ENCODE data around the gene RABGAP1L. TPM values are rescaled to one million over a fixed set of nuclear protein-coding genes. Genes with fewer than 3 reads are reported as not detected.

The RABGAP1L gene
- polyA plus RNA-seq, 3 donors = 35.2 to 75.3 (median 63.3) TPM

DNA sequence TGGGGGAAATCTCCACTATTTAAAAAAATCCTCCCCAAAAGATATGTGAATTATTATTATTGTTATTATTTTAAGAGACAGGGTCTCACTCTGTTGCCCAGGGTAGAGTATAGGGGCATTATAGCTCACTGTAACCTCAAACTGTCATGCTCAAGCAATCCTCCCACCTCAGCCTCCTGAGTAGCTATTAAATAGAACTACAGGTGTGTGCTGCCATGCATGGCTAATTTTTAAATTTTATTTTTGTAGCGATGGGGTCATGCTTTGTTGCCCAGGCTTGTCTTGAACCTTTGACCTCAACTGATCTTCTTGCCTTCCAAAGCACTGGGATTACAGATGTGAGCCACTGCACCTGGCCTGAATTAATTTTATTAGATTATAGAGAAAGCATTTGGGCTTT, 116.8 kb downstream of the RABGAP1L start:
- Histone ChIP-seq H3K79me2 (ENCODE audit: insufficient read depth, low read length) (no peaks in the 10 kb centered on the region), H3K4me1 (ENCODE audit: control insufficient read depth in 1 of 2, insufficient read depth in 2 of 2, low read length in 2 of 2) (no peaks in the 10 kb centered on the region), H3K4me2 (replicated peaks; ENCODE audit: extremely low read depth, low read length, poor library complexity, severe bottlenecking) (no peak overlapping the region), H3K4me3 (replicated peaks in 1 of 3; ENCODE audit: low read depth in 2 of 3, low read length in 3 of 3) (no peak overlapping the region), H3K36me3 (replicated peaks in 1 of 2; ENCODE audit: control insufficient read depth in 1 of 2, insufficient read depth in 2 of 2, low read length in 2 of 2) (peaks cover under 1 to 24% of the 10 kb centered on the region in 2 donors), H3K9ac (ENCODE audit: insufficient read depth, low read length, poor library complexity, severe bottlenecking) (no peak overlapping the region), H4K20me1 (ENCODE audit: insufficient read depth, low read length) (no peaks in the 10 kb centered on the region), H3K27me3 (ENCODE audit: control insufficient read depth in 2 of 2, insufficient read depth in 2 of 2, low read length in 2 of 2) (no peaks in the 10 kb centered on the region), H3K27ac (ENCODE audit: low read depth in 1 of 2, low read length in 2 of 2) (no peak overlapping the region), H2AFZ (ENCODE audit: insufficient read depth, low read depth, low read length, poor library complexity, severe bottlenecking) (no peak overlapping the region), H3K9me3 (replicated peaks in 1 of 2; ENCODE audit: control insufficient read depth in 1 of 2, insufficient read depth in 1 of 2, low read length in 2 of 2) (no peaks in the 10 kb centered on the region)
- intact Hi-C loops (cut with micrococcal nuclease) = no loop called here
- DNase-seq = no peak
- WGBS (ENCODE audit: insufficient coverage) = no CpG with 5 or more reads among the region's 1 CpG
- TF ChIP-seq CTCF (IDR thresholded peaks at IDR 0.05) = no peak
- Mint-ChIP-seq H3K9me3 (peaks cover 0 to 6% (median 3%) of the 10 kb centered on the region in 7 donors), H3K27ac (no peak overlapping the region), H3K4me1 (no peaks in the 10 kb centered on the region), H3K36me3 (peaks cover 15 to 16% of the 10 kb centered on the region in 2 donors), H3K27me3 (ENCODE audit: low read depth in 3 of 3) (no peaks in the 10 kb centered on the region), H3K4me3 (no peak overlapping the region)

- H3K36me3 ChIP-seq (replicated peaks in 1 of 2; ENCODE audit: control insufficient read depth in 1 of 2, insufficient read depth in 2 of 2, low read length in 2 of 2) = peaks cover 10 to 39% of the 10 kb centered on the region in 2 donors
- no peak overlapping the region for H2AFZ ChIP-seq (ENCODE audit: insufficient read depth, low read depth, low read length, poor library complexity, severe bottlenecking)
- WGBS (ENCODE audit: insufficient coverage) = no CpG with 5 or more reads among the region's 2 CpGs
- TF ChIP-seq CTCF (IDR thresholded peaks at IDR 0.05) = no peak
- H3K79me2 ChIP-seq (ENCODE audit: insufficient read depth, low read length) = no peaks in the 10 kb centered on the region
- intact Hi-C loops (cut with micrococcal nuclease) = no loop called here
- Mint-ChIP-seq H3K27ac (no peak overlapping the region), H3K36me3 (peaks cover 52 to 70% of the 10 kb centered on the region in 2 donors), H3K9me3 (peaks cover 5 to 15% (median 9%) of the 10 kb centered on the region in 7 donors), H3K4me1 (no peaks in the 10 kb centered on the region), H3K27me3 (ENCODE audit: low read depth in 3 of 3) (no peaks in the 10 kb centered on the region), H3K4me3 (no peak overlapping the region)
- no peak overlapping the region for H3K4me2 ChIP-seq (replicated peaks; ENCODE audit: extremely low read depth, low read length, poor library complexity, severe bottlenecking)
- no peak for DNase-seq
- H3K27ac ChIP-seq (ENCODE audit: low read depth in 1 of 2, low read length in 2 of 2) = no peak overlapping the region
- no peak overlapping the region for H3K4me3 ChIP-seq (replicated peaks in 1 of 3; ENCODE audit: low read depth in 2 of 3, low read length in 3 of 3)
- H3K9ac ChIP-seq (ENCODE audit: insufficient read depth, low read length, poor library complexity, severe bottlenecking) = no peak overlapping the region
- no peaks in the 10 kb centered on the region for H3K4me1 ChIP-seq (ENCODE audit: control insufficient read depth in 1 of 2, insufficient read depth in 2 of 2, low read length in 2 of 2)
- no peaks in the 10 kb centered on the region for H4K20me1 ChIP-seq (ENCODE audit: insufficient read depth, low read length)
- peaks cover 0 to 3% of the 10 kb centered on the region in 2 donors for H3K9me3 ChIP-seq (replicated peaks in 1 of 2; ENCODE audit: control insufficient read depth in 1 of 2, insufficient read depth in 1 of 2, low read length in 2 of 2)
- no peaks in the 10 kb centered on the region for H3K27me3 ChIP-seq (ENCODE audit: control insufficient read depth in 2 of 2, insufficient read depth in 2 of 2, low read length in 2 of 2)
These were observed 124.7 kb downstream of the RABGAP1L start for GRCh38 chr1:174284052-174284451.

All from CD14-positive monocyte (primary cell).